NCI-H2029 (cell line): ENCODE data around the gene ARHGAP10.

Experiments used
- DNase-seq: peaks from one replicate; lab custom pipeline; 2025; lab: John Stamatoyannopoulos, UW

Gene ARHGAP10

GRCh38 chr4:147768113-147768512, 36.2 kb downstream of the ARHGAP10 start:
- DNase-seq: no peak

GRCh38 chr4:147769386-147769785, 37.5 kb downstream of the ARHGAP10 start:
- no peak for DNase-seq

GRCh38 chr4:147770831-147771230, 38.9 kb downstream of the ARHGAP10 start:
- DNase-seq: no peak

GRCh38 chr4:147772056-147772455, 40.2 kb downstream of the ARHGAP10 start:
- DNase-seq: no peak

- no peak for DNase-seq
These were observed 40.6 kb downstream of the ARHGAP10 start for GRCh38 chr4:147772459-147772969.

GRCh38 chr4:147773261-147774184, 41.6 kb downstream of the ARHGAP10 start:
- DNase-seq: no peak

- DNase-seq: no peak
These were observed 44.8 kb downstream of the ARHGAP10 start for GRCh38 chr4:147776716-147777115.

- no peak for DNase-seq
These were observed 45.7 kb downstream of the ARHGAP10 start for GRCh38 chr4:147777456-147778091.

GRCh38 chr4:147778942-147779341, 47.1 kb downstream of the ARHGAP10 start:
- DNase-seq: no peak

GRCh38 chr4:147779451-147779850, 47.6 kb downstream of the ARHGAP10 start:
- DNase-seq: no peak

- no peak for DNase-seq
These were observed 48.4 kb downstream of the ARHGAP10 start for GRCh38 chr4:147780137-147780777.

- DNase-seq: no peak
These were observed 50.3 kb downstream of the ARHGAP10 start for GRCh38 chr4:147782087-147782781.

- no peak for DNase-seq
These were observed 53.2 kb downstream of the ARHGAP10 start for GRCh38 chr4:147785129-147785528.

GRCh38 chr4:147786031-147786430, 54.1 kb downstream of the ARHGAP10 start:
- peak; percentile 1 for DNase-seq

- DNase-seq: no peak
These were observed 54.6 kb downstream of the ARHGAP10 start for GRCh38 chr4:147786531-147786930.

GRCh38 chr4:147787204-147787603, 55.3 kb downstream of the ARHGAP10 start:
- no peak for DNase-seq

GRCh38 chr4:147788791-147789190, 56.9 kb downstream of the ARHGAP10 start:
- DNase-seq: no peak

GRCh38 chr4:147789596-147789995, 57.7 kb downstream of the ARHGAP10 start:
- DNase-seq: no peak

- DNase-seq: peak; percentile 4
These were observed 58.5 kb downstream of the ARHGAP10 start for GRCh38 chr4:147790412-147790811.

- DNase-seq: no peak
These were observed 59.5 kb downstream of the ARHGAP10 start for GRCh38 chr4:147791341-147791740.

GRCh38 chr4:147791865-147792264, 60.0 kb downstream of the ARHGAP10 start:
- no peak for DNase-seq
